Stimulated activated CD8-positive, alpha-beta memory T cell treated with anti-CD3 and anti-CD28 coated beads, Interleukin-4, amount 100 ng/mL, for 24 hours (primary cell): Measurements from ENCODE around the gene MOBP.

Experiments
- DNase-seq: peaks from one replicate; pipeline ENCODE4 v3.0.0-alpha.2; 2020; ENCODE audit warnings: low read depth

Gene MOBP

DNA sequence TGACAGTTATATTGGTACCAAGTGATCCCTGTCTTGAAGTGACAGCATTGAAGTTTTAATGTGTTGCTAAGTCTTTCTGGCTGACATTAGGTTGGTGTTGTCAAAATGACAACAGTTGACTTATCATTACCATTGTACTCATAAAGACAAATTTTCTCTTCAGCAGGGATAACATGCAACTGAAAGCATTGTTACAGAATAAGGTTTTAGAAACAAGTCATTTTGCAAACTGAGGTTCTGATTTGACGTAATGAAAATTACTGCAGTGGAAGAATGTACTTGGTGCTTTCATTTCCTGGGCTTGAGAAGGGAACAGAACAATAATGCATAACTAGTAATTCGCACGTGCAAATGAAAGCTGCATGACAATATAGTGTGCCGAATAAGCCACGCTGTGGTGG is 75.1 kb downstream of the MOBP start:
- no peak for DNase-seq

DNA sequence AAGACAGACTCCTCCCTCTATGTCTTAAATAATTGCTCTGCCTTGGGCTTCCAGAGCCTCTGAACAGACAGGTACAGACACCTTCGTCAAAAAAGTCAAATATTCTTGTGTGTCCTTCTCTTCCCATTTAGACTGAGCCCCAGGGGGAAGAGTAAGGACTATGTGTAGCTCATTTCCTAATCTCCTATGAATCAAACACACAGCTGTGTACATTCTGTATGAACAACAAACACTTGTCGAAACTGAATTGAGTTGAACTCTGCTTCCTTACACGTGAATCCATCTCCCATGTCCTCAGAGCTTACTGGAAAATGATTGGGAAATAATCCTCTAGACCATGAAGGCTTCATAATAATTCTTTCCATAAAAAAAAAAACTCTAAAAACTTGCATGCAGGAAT is 80.8 kb downstream of the MOBP start:
- DNase-seq: no peak

DNA sequence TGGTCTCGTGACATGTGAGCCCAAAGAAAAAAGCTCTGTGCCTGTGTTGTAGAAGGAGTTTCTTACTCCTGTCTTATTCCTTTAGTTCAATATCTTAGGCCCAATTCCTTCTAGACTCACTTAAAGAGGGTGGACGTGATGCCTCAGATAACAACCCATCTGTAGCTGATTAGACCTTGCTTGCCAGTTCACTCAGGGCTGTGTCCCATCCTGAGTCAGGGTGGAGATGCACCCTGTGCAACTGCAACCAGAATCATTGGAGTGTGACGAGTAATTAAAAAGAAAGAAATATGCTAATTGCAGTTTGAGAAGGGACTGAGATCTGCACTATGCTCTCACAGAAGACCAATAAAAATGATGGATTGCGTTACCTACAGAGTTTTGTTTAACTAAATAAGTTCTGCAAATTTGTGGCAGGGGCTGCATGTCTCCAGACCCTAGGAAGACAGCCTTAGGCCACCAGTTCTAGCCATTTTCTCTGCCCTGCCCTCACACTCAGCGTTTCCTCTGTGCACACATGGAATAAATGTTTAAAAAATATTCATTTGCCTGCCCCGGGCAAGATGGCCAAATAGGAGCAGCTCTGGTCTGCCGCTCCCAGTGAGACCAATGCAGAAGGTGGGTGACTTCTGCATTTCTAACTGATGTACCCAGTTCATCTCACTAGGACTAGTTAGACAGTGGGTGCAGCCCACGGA is 83.0 kb downstream of the MOBP start:
- no peak for DNase-seq
